ENCODE results near the gene ITGB1.

- no peak for TF ChIP-seq TP53 (CRISPR knock-in tag; IDR thresholded peaks at IDR 0.05)
- no peak for TF ChIP-seq RELA (CRISPR knock-in tag; IDR thresholded peaks at IDR 0.05; ENCODE audit: borderline replicate concordance)
- no peak for TF ChIP-seq JUN (CRISPR knock-in tag; IDR thresholded peaks at IDR 0.05)
- TF ChIP-seq CTCF (IDR thresholded peaks at IDR 0.05), result no peak
- TF ChIP-seq ATF3 (CRISPR knock-in tag; conservative IDR thresholded peaks at IDR 0.05), result no peak
- TF ChIP-seq ZNF138 (CRISPR knock-in tag; conservative IDR thresholded peaks at IDR 0.05), result no peak
- TF ChIP-seq E2F1 (CRISPR knock-in tag; IDR thresholded peaks at IDR 0.05), result no peak
- no peak for TF ChIP-seq ESRRA (CRISPR knock-in tag; IDR thresholded peaks at IDR 0.05; ENCODE audit: borderline replicate concordance)
- no peak for TF ChIP-seq PREB (CRISPR knock-in tag; IDR thresholded peaks at IDR 0.05; ENCODE audit: borderline replicate concordance)
- no peak for TF ChIP-seq ATF2 (CRISPR knock-in tag; IDR thresholded peaks at IDR 0.05; ENCODE audit: borderline replicate concordance, low read depth)
Measured at GRCh38 chr10:32961895-32962369, 3.9 kb upstream of the ITGB1 start.

Measured in WTC11 (cell line).